Vagina (tissue), 2 donors: ENCODE results near the gene LRIT2.

ENCODE experiments used
- POLR2A ChIP-seq, 2 donors: fragments of 450-650 bp; IDR thresholded peaks; one replicate each; pipeline ENCODE4 v1.6.1; 2017; ENCODE audit warnings: antibody characterized with exemption in 2 of 2, mild to moderate bottlenecking in 2 of 2, moderate library complexity in 2 of 2
- TF ChIP-seq, protein P1 (sequence below), 3 experiments: fragments of 450-650 bp in 2 of 3; fragments of 200-600 bp in 1 of 3; sonication (generic) in 1 of 3; IDR thresholded peaks; one replicate each; pipeline ENCODE4 v1.5.1; 2017 to 2019; ENCODE audit warnings: antibody characterized with exemption in 3 of 3, mild to moderate bottlenecking in 2 of 3, moderate library complexity in 2 of 3

DNA sequence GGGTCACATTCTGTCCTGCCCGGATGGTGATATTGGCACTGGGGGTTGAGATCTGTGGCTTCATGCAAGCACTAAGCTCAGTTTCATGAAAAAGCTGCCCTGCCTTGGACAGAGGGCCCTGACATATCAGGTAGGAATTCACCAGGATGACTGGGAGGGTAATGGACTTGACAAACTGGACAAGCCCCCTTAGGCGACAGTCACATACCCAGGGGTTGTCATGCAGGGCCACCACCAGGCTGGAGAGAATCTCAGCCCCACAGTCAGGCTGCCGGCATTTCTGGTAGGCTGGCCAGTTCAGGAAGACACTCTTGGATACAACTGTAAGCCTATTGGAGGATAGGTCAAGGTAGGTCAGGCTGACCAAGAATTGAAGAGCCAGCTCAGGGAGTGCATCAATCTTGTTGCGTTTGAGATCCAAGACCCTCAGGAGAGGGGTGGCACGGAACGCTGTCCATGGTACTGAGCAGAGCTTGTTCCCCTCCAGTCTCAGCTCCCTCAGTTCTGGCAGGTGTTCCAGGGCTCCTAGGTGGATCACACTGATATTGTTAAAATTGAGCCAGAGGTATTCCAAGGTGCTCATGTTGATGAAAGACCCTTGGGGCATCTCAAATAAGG, 824 bp downstream of the LRIT2 start:
- TF ChIP-seq, protein P1, sequence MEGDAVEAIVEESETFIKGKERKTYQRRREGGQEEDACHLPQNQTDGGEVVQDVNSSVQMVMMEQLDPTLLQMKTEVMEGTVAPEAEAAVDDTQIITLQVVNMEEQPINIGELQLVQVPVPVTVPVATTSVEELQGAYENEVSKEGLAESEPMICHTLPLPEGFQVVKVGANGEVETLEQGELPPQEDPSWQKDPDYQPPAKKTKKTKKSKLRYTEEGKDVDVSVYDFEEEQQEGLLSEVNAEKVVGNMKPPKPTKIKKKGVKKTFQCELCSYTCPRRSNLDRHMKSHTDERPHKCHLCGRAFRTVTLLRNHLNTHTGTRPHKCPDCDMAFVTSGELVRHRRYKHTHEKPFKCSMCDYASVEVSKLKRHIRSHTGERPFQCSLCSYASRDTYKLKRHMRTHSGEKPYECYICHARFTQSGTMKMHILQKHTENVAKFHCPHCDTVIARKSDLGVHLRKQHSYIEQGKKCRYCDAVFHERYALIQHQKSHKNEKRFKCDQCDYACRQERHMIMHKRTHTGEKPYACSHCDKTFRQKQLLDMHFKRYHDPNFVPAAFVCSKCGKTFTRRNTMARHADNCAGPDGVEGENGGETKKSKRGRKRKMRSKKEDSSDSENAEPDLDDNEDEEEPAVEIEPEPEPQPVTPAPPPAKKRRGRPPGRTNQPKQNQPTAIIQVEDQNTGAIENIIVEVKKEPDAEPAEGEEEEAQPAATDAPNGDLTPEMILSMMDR (IDR thresholded peaks at IDR 0.05) = no peak
- TF ChIP-seq POLR2A (IDR thresholded peaks at IDR 0.05) = no peak
